KMS-11 (cell line): ENCODE results near the gene SKOR2.

Experiments
- H2AFZ ChIP-seq: fragments of 200-600 bp; sonication (generic); 2 replicates; pipeline ENCODE4 v1.6.1; 2016; ENCODE audit warnings: antibody characterized with exemption, mixed run types, low read depth
- H3K27ac ChIP-seq: fragments of 200-600 bp; sonication (generic); 2 replicates; pipeline ENCODE4 v1.6.1; 2016; ENCODE audit warnings: mild to moderate bottlenecking, mixed run types
- H3K27me3 ChIP-seq: fragments of 200-600 bp; sonication (generic); 2 replicates; pipeline ENCODE4 v1.6.1; 2017; ENCODE audit warnings: mild to moderate bottlenecking, low read depth, mixed run types, moderate library complexity; ENCODE audit not compliant: insufficient read depth
- H3K36me3 ChIP-seq: fragments of 200-600 bp; sonication (generic); 2 replicates; pipeline ENCODE4 v1.6.1; 2017; ENCODE audit warnings: mild to moderate bottlenecking, mixed run types; ENCODE audit not compliant: insufficient read depth
- H3K4me1 ChIP-seq: fragments of 200-600 bp; sonication (generic); 2 replicates; pipeline ENCODE4 v1.6.1; 2016; ENCODE audit warnings: mild to moderate bottlenecking, low read depth, mixed run types; ENCODE audit not compliant: poor library complexity, severe bottlenecking
- H3K4me2 ChIP-seq: fragments of 200-600 bp; sonication (generic); 2 replicates; pipeline ENCODE4 v1.7.0; 2016; ENCODE audit warnings: mild to moderate bottlenecking, mixed run types
- H3K4me3 ChIP-seq: fragments of 200-600 bp; sonication (generic); IDR thresholded peaks from 2 replicates; pipeline ENCODE4 v1.6.1; 2017; ENCODE audit warnings: low read depth, low read length, mixed read lengths; ENCODE audit not compliant: insufficient read depth
- H3K79me2 ChIP-seq: fragments of 200-600 bp; sonication (generic); 2 replicates; pipeline ENCODE4 v1.6.1; 2016; ENCODE audit warnings: low read depth, mixed run types; ENCODE audit not compliant: insufficient read depth
- H3K9ac ChIP-seq: fragments of 200-600 bp; sonication (generic); 2 replicates; pipeline ENCODE4 v1.6.1; 2016; ENCODE audit warnings: mild to moderate bottlenecking, mixed run types
- H4K20me1 ChIP-seq: fragments of 200-600 bp; sonication (generic); 2 replicates; pipeline ENCODE4 v1.6.1; 2016; ENCODE audit warnings: mild to moderate bottlenecking, mixed run types; ENCODE audit not compliant: insufficient read depth
- TF ChIP-seq, protein P1 (sequence below): fragments of 200-600 bp; sonication (generic); conservative IDR thresholded peaks from 2 replicates; pipeline ENCODE4 v1.6.1; 2017; ENCODE audit warnings: low read depth, mild to moderate bottlenecking, antibody characterized with exemption, low read length, moderate library complexity, mixed read lengths

The SKOR2 gene

DNA sequence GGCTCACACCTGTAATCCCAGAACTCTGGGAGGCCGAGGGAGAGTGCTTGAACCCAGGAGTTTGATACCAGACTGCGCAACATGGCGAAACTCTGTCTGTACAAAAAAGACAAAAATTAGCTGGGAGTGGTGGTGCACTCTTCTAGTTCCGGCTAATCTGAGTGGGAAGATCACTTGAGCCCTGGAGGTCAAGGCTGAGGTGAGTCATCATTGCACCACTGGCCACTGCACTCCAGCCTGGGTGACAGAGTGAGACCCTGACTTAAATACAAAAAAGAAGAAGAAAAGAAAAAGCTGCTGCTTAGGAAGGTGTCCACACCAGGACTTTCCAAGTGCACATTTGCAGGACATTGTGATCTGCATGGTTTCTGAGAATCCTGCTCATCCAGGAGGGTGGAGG is 16.4 kb downstream of the SKOR2 start:
- H3K4me3 ChIP-seq = no peak overlapping the region
- H3K9ac ChIP-seq = no peak overlapping the region
- no peaks in the 10 kb centered on the region for H4K20me1 ChIP-seq
- TF ChIP-seq, protein P1, sequence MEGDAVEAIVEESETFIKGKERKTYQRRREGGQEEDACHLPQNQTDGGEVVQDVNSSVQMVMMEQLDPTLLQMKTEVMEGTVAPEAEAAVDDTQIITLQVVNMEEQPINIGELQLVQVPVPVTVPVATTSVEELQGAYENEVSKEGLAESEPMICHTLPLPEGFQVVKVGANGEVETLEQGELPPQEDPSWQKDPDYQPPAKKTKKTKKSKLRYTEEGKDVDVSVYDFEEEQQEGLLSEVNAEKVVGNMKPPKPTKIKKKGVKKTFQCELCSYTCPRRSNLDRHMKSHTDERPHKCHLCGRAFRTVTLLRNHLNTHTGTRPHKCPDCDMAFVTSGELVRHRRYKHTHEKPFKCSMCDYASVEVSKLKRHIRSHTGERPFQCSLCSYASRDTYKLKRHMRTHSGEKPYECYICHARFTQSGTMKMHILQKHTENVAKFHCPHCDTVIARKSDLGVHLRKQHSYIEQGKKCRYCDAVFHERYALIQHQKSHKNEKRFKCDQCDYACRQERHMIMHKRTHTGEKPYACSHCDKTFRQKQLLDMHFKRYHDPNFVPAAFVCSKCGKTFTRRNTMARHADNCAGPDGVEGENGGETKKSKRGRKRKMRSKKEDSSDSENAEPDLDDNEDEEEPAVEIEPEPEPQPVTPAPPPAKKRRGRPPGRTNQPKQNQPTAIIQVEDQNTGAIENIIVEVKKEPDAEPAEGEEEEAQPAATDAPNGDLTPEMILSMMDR = no peak
- no peaks in the 10 kb centered on the region for H3K4me1 ChIP-seq
- no peak overlapping the region for H2AFZ ChIP-seq
- no peak overlapping the region for H3K27ac ChIP-seq
- H3K36me3 ChIP-seq = no peaks in the 10 kb centered on the region
- H3K79me2 ChIP-seq = no peaks in the 10 kb centered on the region
- no peak overlapping the region for H3K4me2 ChIP-seq
- H3K27me3 ChIP-seq = no peaks in the 10 kb centered on the region

DNA sequence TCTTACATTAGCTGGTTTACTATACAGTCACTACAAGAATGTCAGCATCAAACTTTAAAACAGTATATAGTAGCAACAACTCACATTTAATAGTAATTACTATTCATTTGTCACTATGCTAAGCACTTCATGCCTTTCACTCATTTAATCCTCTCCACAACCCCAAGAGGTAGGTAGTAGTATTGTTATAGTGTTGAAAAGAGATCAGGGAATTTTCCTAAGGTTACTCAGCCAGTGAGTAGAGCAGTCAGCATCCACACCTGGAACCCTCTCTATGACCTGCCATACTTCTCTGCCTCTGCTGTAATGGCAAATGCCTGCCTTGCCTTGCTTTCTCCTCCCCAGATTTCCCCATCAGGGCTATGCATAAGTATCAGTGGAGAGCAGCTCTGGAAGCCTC is 24.8 kb downstream of the SKOR2 start:
- H3K27ac ChIP-seq = no peak overlapping the region
- H3K36me3 ChIP-seq = no peaks in the 10 kb centered on the region
- no peak overlapping the region for H3K9ac ChIP-seq
- H3K4me3 ChIP-seq = no peak overlapping the region
- TF ChIP-seq, protein P1 = no peak
- H3K4me1 ChIP-seq = no peaks in the 10 kb centered on the region
- no peaks in the 10 kb centered on the region for H4K20me1 ChIP-seq
- no peaks in the 10 kb centered on the region for H3K27me3 ChIP-seq
- no peak overlapping the region for H2AFZ ChIP-seq
- H3K4me2 ChIP-seq = no peak overlapping the region
- H3K79me2 ChIP-seq = no peaks in the 10 kb centered on the region

DNA sequence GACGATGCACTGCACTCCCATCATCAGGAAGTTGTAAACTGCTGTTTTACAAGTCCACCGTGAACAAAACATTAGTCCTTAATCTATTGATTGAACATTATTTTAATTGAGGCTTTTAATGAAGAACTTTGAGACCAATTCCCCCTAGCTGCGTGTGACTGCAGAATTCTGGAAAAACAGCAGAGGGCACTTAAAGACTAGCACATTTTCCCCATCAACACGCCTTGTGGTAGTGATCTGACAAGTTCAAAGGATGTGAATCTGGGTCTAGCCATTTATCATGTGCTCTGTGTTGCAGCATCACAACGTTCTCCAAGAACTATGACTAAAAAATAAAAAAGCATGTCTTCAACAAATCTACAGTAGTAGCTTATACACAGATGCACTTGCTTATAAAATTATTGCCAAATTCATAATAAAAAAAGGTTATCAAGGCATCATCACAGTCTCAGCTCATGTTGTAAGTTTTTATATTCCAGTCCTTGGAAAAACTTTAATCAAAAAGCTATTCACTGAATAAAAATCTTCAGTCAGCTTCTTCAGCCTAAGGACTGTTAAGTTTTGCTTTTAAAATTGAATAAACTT is 35.8 kb downstream of the SKOR2 start:
- Histone ChIP-seq H3K36me3 (no peaks in the 10 kb centered on the region), H3K79me2 (no peaks in the 10 kb centered on the region), H3K4me3 (no peak overlapping the region), H3K9ac (no peak overlapping the region), H2AFZ (no peak overlapping the region), H3K4me1 (no peaks in the 10 kb centered on the region), H4K20me1 (no peaks in the 10 kb centered on the region), H3K4me2 (no peak overlapping the region), H3K27me3 (no peaks in the 10 kb centered on the region), H3K27ac (no peak overlapping the region)
- TF ChIP-seq, protein P1 = peak; percentile 87

DNA sequence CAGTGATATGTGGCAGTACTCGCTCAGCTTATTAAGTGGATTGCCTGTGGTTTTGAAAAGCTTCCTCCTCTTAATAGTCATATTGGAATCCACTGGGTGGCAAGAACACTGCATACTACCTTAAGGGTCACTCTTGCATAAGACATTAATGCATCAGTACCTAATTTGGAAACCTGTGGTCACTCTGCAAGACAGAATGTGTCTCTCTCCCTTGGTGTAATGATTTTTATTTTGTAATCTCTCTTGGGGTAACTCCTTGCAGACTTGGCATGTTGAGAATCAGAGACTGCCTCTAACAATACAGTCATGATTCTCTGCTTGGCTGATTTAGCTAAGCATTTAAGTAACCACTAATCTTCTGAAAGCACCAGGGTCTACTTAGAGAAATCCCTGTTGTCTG is 42.3 kb downstream of the SKOR2 start:
- no peaks in the 10 kb centered on the region for H3K79me2 ChIP-seq

More for the DNA sequence above, 42.3 kb downstream of the SKOR2 start:
- no peak overlapping the region for H3K9ac ChIP-seq
- no peak overlapping the region for H3K4me2 ChIP-seq
- peaks cover 7% of the 10 kb centered on the region for H3K4me1 ChIP-seq
- H3K4me3 ChIP-seq = no peak overlapping the region
- no peak overlapping the region for H3K27ac ChIP-seq
- no peak overlapping the region for H2AFZ ChIP-seq
- H4K20me1 ChIP-seq = no peaks in the 10 kb centered on the region
- no peaks in the 10 kb centered on the region for H3K36me3 ChIP-seq
- H3K27me3 ChIP-seq = no peaks in the 10 kb centered on the region
- TF ChIP-seq, protein P1 = no peak
